Karpas-422 (cell line): ENCODE measurements around the gene TMPRSS11F. TPM values are rescaled to one million over a fixed set of nuclear protein-coding genes. Genes with fewer than 3 reads are reported as not detected.

Experiments
- DNase-seq: peaks from one replicate; pipeline ENCODE4 v3.0.0-alpha.2; 2015
- H2AFZ ChIP-seq: fragments of 200-600 bp; sonication (generic); 2 replicates; pipeline ENCODE4 v1.6.1; 2014; ENCODE audit warnings: antibody characterized with exemption, low read length, mixed read lengths
- H3K27ac ChIP-seq: fragments of 200-600 bp; sonication (generic); 2 replicates; pipeline ENCODE4 v1.5.1; 2014; ENCODE audit warnings: mild to moderate bottlenecking, low read length, moderate library complexity
- H3K27me3 ChIP-seq: fragments of 200-600 bp; sonication (generic); 2 replicates; pipeline ENCODE4 v1.6.1; 2014; ENCODE audit warnings: low read length, mixed read lengths
- H3K36me3 ChIP-seq: fragments of 200-600 bp; sonication (generic); 2 replicates; pipeline ENCODE4 v1.6.1; 2014; ENCODE audit warnings: low read length, mixed read lengths; ENCODE audit not compliant: insufficient read depth
- H3K4me1 ChIP-seq: fragments of 200-600 bp; sonication (generic); 2 replicates; pipeline ENCODE4 v1.6.1; 2014; ENCODE audit warnings: mild to moderate bottlenecking, low read length, mixed read lengths
- H3K4me2 ChIP-seq: fragments of 200-600 bp; sonication (generic); 2 replicates; pipeline ENCODE4 v1.6.1; 2014; ENCODE audit warnings: low read length, low read depth, mild to moderate bottlenecking; ENCODE audit not compliant: poor library complexity, severe bottlenecking
- H3K4me3 ChIP-seq: fragments of 200-600 bp; sonication (generic); 2 replicates; pipeline ENCODE4 v1.5.1; 2014; ENCODE audit warnings: mild to moderate bottlenecking, antibody characterized with exemption, low read length, mixed read lengths
- H3K79me2 ChIP-seq: fragments of 200-600 bp; sonication (generic); 2 replicates; pipeline ENCODE4 v1.6.1; 2014; ENCODE audit warnings: mild to moderate bottlenecking, low read length, mixed read lengths
- H3K9ac ChIP-seq: fragments of 200-600 bp; sonication (generic); 2 replicates; pipeline ENCODE4 v1.6.0; 2014; ENCODE audit warnings: low read length
- H3K9me2 ChIP-seq: fragments of 200-600 bp; sonication (generic), shearing (Covaris generic); replicated peaks from 2 replicates; pipeline ENCODE4 v1.6.0; 2014; ENCODE audit warnings: mild to moderate bottlenecking, low read length, moderate library complexity; ENCODE audit not compliant: insufficient read depth
- H3K9me3 ChIP-seq: fragments of 300-700, 200-600 bp; sonication (generic); 2 replicates; pipeline ENCODE4 v1.6.1; 2014; ENCODE audit warnings: low read length, mixed read lengths
- H4K20me1 ChIP-seq: fragments of 200-600 bp; sonication (generic); 2 replicates; pipeline ENCODE4 v1.6.1; 2014; ENCODE audit warnings: mild to moderate bottlenecking, antibody characterized with exemption, low read length, low read depth; ENCODE audit not compliant: insufficient read depth
- total RNA-seq: library from RNA; depleted of rRNA; stranded (reverse); fragments of >200 nt; shearing (Covaris generic); gene quantifications from 2 replicates; pipeline ENCODE4 v1.2.3, GENCODE V29; 2014; ENCODE audit warnings: low replicate concordance

The TMPRSS11F gene
- total RNA-seq, 1 experiment from 2014 or later = not detected

DNA sequence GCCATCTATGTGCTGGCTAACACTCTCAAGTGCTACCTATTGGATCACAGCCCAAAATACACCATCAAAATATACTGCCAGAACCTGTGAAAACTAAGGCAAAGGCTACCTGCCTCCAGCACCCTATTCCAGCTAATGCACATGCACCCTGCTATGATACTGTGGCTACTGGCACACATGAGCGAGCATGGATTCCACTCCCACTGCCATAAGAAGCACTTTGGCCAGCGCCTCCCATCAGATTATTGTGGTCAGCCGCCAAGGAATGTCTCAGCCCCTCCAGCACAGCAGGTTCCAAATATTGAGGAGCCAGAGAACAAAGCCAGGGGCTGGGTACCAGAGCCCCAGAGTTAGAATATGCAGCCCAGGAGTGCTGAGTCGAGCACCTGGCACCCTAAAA lies 32.5 kb upstream of the TMPRSS11F start:
- Histone ChIP-seq H3K27ac (no peak overlapping the region), H3K4me2 (no peak overlapping the region), H3K4me3 (no peak overlapping the region), H3K9me2 (no peaks in the 10 kb centered on the region), H3K36me3 (no peaks in the 10 kb centered on the region), H3K79me2 (no peaks in the 10 kb centered on the region), H3K27me3 (no peaks in the 10 kb centered on the region), H4K20me1 (no peaks in the 10 kb centered on the region), H2AFZ (no peak overlapping the region), H3K4me1 (no peaks in the 10 kb centered on the region; the same call in 1 of the 2 replicates), H3K9me3 (no peaks in the 10 kb centered on the region), H3K9ac (no peak overlapping the region)
- no peak for DNase-seq

- no peak for DNase-seq
- Histone ChIP-seq H3K9me2 (no peaks in the 10 kb centered on the region), H3K9ac (no peak overlapping the region), H4K20me1 (no peaks in the 10 kb centered on the region), H3K27me3 (no peaks in the 10 kb centered on the region), H3K4me3 (no peak overlapping the region), H3K27ac (no peak overlapping the region), H3K4me1 (peaks cover 4% of the 10 kb centered on the region; the same call in 1 of the 2 replicates), H3K79me2 (no peaks in the 10 kb centered on the region), H3K36me3 (no peaks in the 10 kb centered on the region), H3K9me3 (no peaks in the 10 kb centered on the region), H3K4me2 (no peak overlapping the region), H2AFZ (no peak overlapping the region)
Measured at GRCh38 chr4:68152411-68152810, 22.7 kb upstream of the TMPRSS11F start.

GRCh38 chr4:68148800-68149685 lies 19.4 kb upstream of the TMPRSS11F start:
- H4K20me1 ChIP-seq = no peaks in the 10 kb centered on the region
- no peaks in the 10 kb centered on the region for H3K36me3 ChIP-seq
- DNase-seq = no peak
- no peak overlapping the region for H3K27ac ChIP-seq
- H3K27me3 ChIP-seq = no peaks in the 10 kb centered on the region
- H3K9ac ChIP-seq = no peak overlapping the region
- H2AFZ ChIP-seq = no peak overlapping the region
- no peaks in the 10 kb centered on the region for H3K9me3 ChIP-seq
- H3K9me2 ChIP-seq = no peaks in the 10 kb centered on the region
- H3K4me2 ChIP-seq = no peak overlapping the region
- H3K79me2 ChIP-seq = no peaks in the 10 kb centered on the region
- no peaks in the 10 kb centered on the region for H3K4me1 ChIP-seq
- H3K4me3 ChIP-seq = no peak overlapping the region

GRCh38 chr4:68147079-68147478 lies 17.4 kb upstream of the TMPRSS11F start:
- no peak overlapping the region for H2AFZ ChIP-seq
- H3K4me1 ChIP-seq = no peaks in the 10 kb centered on the region
- no peaks in the 10 kb centered on the region for H3K9me3 ChIP-seq
- no peak for DNase-seq
- no peaks in the 10 kb centered on the region for H3K9me2 ChIP-seq
- H4K20me1 ChIP-seq = no peaks in the 10 kb centered on the region
- H3K36me3 ChIP-seq = no peaks in the 10 kb centered on the region
- H3K27ac ChIP-seq = no peak overlapping the region
- H3K4me2 ChIP-seq = no peak overlapping the region
- no peaks in the 10 kb centered on the region for H3K27me3 ChIP-seq
- no peaks in the 10 kb centered on the region for H3K79me2 ChIP-seq
- H3K4me3 ChIP-seq = no peak overlapping the region
- no peak overlapping the region for H3K9ac ChIP-seq

DNA sequence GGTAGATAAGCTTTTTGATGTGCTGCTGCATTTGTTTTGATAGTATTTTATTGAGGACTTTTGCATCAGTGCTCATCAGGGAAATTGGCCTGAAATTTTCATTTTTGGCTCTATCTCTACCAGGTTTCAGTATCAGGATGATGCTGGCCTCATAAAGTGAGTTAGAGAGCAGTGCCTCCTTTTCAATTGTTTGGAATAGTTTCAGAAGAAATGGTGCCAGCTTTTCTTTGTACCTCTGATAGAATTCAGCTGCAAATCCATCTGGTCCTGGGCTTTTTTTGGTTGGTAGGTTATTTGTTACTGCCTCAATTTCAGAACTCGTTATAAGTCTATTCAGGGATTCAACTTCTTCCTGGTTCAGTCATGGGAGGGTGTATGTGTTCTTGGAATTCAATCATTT lies 15.6 kb upstream of the TMPRSS11F start:
- no peak for DNase-seq
- no peaks in the 10 kb centered on the region for H3K9me2 ChIP-seq

GRCh38 chr4:68141852-68142251 lies 12.2 kb upstream of the TMPRSS11F start:
- Histone ChIP-seq H3K9ac (no peak overlapping the region), H3K27me3 (no peaks in the 10 kb centered on the region), H3K4me2 (no peak overlapping the region), H2AFZ (no peak overlapping the region), H3K9me2 (no peaks in the 10 kb centered on the region), H3K79me2 (no peaks in the 10 kb centered on the region), H3K9me3 (no peaks in the 10 kb centered on the region), H4K20me1 (no peaks in the 10 kb centered on the region), H3K4me1 (no peaks in the 10 kb centered on the region), H3K27ac (no peak overlapping the region), H3K36me3 (no peaks in the 10 kb centered on the region), H3K4me3 (no peak overlapping the region)
- no peak for DNase-seq

More for the DNA sequence above, 15.6 kb upstream of the TMPRSS11F start:
- Histone ChIP-seq H3K36me3 (no peaks in the 10 kb centered on the region), H3K27ac (no peak overlapping the region), H3K4me1 (no peaks in the 10 kb centered on the region), H4K20me1 (no peaks in the 10 kb centered on the region), H3K9me3 (no peaks in the 10 kb centered on the region), H2AFZ (no peak overlapping the region), H3K27me3 (no peaks in the 10 kb centered on the region), H3K4me2 (no peak overlapping the region), H3K9ac (no peak overlapping the region), H3K79me2 (no peaks in the 10 kb centered on the region), H3K4me3 (no peak overlapping the region)

DNA sequence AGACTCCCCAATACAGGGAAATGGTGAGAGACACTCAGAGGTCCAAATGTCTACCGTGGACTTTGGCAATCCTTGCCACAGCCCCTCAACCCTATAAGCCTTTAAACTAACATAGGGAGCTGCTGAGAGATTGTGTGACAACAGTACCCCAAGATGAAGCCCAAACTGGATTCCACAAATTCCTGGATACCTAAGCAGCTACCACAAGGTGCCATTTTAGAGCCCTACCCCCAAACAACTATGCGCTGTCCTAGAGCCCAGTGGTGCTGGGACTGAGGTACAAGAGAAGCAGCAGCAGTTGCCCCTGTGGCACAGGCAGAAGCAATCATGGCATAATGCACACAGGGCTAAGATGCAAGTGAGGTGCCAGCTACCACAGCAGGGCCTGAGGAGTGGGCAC lies 2.7 kb upstream of the TMPRSS11F start:
- Histone ChIP-seq H3K9me2 (no peaks in the 10 kb centered on the region), H3K36me3 (no peaks in the 10 kb centered on the region), H2AFZ (no peak overlapping the region), H3K4me2 (no peak overlapping the region), H3K9me3 (no peaks in the 10 kb centered on the region), H4K20me1 (no peaks in the 10 kb centered on the region), H3K27me3 (no peaks in the 10 kb centered on the region), H3K79me2 (no peaks in the 10 kb centered on the region), H3K4me1 (no peaks in the 10 kb centered on the region), H3K9ac (no peak overlapping the region), H3K4me3 (no peak overlapping the region), H3K27ac (no peak overlapping the region)
- DNase-seq = no peak

- no peaks in the 10 kb centered on the region for H3K79me2 ChIP-seq
- DNase-seq = no peak
- H3K27ac ChIP-seq = no peak overlapping the region
- H3K4me3 ChIP-seq = no peak overlapping the region
- H3K9me2 ChIP-seq = no peaks in the 10 kb centered on the region
- H3K9me3 ChIP-seq = no peaks in the 10 kb centered on the region
- H3K27me3 ChIP-seq = no peaks in the 10 kb centered on the region
- H2AFZ ChIP-seq = no peak overlapping the region
- H3K4me1 ChIP-seq = no peaks in the 10 kb centered on the region
- no peak overlapping the region for H3K9ac ChIP-seq
- no peak overlapping the region for H3K4me2 ChIP-seq
- H4K20me1 ChIP-seq = no peaks in the 10 kb centered on the region
- no peaks in the 10 kb centered on the region for H3K36me3 ChIP-seq
Measured at GRCh38 chr4:68124262-68124661, 5.4 kb downstream of the TMPRSS11F start.
